Islet precursor cell (in vitro differentiated cells): ENCODE data around the gene EIF4E3.

Source experiments
- DNase-seq: peaks from one replicate; pipeline ENCODE4 v3.0.0-alpha.2; 2018

Gene EIF4E3

DNA sequence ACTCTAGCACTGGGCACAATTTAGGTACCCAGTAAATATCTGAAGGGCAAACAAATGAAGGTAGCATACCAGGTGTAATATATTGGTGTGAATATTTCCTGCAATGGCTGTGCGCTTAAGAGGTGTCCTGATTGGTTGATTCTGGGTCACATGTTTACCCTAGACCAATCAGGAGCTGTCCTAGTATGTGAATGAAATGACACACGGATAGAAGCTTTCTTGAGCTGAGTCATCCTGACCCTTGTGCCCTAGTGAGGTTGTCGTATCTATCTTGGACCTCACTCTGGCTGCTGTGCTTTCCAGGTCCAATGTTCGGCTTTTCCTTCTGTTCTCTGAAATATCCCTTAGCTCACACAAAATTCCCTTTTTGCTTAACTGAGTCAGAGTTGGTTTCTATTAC, 83.5 kb downstream of the EIF4E3 start:
- DNase-seq, result no peak

DNA sequence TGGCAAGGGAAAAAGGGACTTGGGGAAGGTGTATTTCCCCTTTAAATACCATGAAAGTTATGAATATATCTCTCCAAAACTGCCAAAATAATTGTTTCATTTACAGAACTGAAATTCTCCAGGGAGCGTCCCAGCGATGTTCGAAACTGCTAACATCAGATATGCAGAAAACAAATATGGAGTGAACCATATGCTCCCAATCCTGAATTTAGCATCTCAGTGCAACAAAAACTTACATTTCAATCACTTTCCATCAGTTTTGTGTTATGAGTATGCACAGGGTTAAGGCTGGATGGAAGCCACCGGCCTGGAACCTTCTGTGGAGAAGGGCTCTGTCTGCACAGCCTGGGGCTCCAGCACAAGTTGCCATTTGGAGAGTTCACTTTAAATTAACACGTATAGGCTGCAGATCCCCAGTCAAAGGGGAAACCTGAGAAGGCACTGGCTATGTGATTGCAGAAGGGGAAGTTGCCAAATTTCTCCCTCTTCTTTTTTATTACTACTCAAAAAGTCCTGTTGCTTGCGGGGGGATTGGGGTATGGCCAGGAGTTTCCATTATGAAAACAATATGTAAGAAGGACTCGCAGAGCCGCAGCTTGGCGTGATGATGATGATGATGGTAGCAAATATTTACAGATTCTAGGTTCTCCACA, 84.7 kb downstream of the EIF4E3 start:
- DNase-seq, result no peak

DNA sequence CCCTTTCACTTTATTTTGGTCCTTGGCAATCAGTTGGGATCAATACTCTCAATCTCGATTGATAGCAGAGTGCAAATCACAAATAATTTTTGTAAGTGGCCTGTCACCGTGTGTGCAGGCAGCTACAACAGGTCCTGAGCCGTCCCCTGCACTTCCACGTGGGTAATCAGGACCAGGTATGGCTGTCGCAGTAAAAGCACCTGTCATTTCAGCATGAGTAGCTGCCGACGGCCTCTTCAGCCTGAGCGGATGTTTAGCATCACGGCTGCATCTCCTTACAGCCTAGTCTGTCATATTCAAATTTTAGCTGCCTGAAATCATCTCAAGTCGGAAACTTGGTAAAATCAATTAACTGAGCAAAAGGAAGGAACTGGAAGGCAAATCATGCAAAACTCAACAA, 88.7 kb downstream of the EIF4E3 start:
- DNase-seq, result no peak

DNA sequence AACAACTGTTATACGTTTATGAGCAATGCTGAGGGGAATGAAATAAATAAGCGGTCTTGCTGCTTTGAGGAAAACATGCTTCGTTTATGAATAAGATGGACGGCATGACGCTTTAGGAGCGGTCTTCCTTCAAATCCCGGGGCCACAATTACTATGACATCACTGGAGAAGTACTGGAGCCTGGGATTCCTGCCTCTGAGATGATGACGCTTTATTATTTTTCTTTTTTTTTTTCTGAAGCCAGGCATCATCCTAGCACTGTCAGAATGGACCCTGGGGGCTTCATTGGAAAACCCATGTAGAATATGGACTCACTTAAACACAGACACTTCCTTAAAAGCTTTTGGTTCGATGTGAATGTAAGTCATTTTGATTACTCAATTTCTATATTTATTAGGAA, 89.2 kb downstream of the EIF4E3 start:
- no peak for DNase-seq

DNA sequence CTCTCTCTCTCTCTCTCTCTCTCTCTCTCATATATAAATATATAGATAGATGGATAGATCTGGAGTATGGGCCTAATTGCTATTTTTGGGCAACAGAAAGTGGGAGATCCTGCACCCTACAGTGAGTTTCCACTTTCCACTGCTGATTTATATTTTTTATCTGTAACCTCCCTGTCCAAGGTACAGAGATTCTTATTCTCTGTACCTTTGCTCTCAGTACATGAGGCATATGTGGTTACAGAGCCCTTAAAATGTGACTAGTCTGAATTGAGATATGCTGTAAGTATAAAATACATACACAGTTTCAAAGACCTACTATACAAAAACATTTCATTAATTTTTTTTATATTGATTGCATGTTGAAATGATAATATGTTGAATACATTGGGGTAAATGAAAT, 90.5 kb downstream of the EIF4E3 start:
- DNase-seq, result no peak

DNA sequence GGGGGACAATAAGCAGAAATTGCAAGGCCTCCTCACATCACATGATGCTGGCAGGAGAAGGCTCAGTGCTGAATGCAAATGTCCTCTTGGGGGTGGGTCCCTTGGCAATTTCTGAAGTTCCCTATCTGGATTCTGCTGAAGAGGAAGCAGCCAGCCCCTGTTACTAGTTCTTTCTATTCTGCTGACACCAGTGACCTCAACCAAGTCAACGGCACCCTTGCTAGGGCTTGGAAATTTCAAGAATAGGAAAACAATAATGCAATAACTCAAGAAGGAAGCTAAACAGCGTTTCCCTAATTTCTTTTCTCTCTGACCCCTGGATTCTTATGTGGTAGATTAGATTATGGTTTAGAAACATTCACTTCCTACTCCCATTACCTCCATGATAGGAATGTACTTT, 95.5 kb downstream of the EIF4E3 start:
- DNase-seq, result no peak

DNA sequence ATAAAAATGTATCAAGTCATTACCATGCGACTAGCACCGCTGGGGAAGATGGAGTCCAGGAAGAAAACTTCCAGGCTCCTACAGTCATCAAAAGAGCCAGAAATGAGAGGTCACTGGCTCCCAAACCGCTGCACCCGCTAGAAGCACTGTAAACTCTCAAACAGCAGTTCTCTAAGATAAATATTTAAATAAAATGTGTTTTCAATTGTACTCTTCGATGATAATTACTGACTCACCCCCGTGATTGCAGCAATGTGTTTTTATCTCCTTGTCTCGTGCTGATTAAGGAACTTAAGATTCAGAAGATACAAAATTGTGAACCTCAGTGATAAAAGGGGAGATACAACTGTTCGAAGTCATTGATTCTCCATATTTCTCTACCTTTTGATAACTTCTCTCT, 95.9 kb downstream of the EIF4E3 start:
- DNase-seq, result no peak

DNA sequence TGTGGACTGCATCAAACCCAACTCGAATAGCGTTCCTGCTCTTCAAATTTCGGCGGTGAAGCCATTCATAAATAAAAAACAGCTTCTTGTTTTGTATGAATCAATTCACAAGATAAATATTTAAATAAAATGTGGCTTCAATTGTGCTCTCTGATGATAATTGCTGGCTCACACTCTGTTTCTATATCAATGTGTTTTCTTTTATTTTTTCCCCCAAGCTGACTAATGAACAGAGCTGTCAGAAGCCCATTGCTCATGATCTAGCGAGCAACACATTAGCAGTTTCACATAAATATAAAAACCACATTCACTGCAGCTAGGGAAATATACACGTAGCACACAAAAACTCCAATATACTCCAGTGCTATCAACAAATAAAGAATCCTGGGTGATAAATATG, 96.7 kb downstream of the EIF4E3 start:
- no peak for DNase-seq

DNA sequence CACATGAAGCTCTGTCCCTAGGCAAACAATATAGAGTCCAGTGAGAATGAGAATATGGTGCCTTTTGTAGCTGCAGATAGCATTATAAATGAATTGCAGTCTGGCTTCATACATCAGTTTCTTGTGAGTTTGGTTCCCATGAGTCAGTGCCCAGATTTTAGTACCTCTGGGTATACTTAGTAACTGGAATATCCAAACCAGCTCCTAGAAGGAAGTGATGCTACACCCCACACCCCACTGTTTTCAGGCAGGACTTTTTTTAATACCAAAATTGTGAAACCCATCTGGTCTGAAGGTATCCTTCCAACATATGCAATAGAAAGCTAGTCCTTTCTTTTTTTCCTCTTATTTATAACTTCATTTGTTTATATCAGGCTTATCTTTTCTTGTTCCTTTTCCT, 99.5 kb downstream of the EIF4E3 start:
- no peak for DNase-seq
